ENCODE measurements around the gene SLC27A3.

Gene SLC27A3, protein sequence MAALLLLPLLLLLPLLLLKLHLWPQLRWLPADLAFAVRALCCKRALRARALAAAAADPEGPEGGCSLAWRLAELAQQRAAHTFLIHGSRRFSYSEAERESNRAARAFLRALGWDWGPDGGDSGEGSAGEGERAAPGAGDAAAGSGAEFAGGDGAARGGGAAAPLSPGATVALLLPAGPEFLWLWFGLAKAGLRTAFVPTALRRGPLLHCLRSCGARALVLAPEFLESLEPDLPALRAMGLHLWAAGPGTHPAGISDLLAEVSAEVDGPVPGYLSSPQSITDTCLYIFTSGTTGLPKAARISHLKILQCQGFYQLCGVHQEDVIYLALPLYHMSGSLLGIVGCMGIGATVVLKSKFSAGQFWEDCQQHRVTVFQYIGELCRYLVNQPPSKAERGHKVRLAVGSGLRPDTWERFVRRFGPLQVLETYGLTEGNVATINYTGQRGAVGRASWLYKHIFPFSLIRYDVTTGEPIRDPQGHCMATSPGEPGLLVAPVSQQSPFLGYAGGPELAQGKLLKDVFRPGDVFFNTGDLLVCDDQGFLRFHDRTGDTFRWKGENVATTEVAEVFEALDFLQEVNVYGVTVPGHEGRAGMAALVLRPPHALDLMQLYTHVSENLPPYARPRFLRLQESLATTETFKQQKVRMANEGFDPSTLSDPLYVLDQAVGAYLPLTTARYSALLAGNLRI

DNA sequence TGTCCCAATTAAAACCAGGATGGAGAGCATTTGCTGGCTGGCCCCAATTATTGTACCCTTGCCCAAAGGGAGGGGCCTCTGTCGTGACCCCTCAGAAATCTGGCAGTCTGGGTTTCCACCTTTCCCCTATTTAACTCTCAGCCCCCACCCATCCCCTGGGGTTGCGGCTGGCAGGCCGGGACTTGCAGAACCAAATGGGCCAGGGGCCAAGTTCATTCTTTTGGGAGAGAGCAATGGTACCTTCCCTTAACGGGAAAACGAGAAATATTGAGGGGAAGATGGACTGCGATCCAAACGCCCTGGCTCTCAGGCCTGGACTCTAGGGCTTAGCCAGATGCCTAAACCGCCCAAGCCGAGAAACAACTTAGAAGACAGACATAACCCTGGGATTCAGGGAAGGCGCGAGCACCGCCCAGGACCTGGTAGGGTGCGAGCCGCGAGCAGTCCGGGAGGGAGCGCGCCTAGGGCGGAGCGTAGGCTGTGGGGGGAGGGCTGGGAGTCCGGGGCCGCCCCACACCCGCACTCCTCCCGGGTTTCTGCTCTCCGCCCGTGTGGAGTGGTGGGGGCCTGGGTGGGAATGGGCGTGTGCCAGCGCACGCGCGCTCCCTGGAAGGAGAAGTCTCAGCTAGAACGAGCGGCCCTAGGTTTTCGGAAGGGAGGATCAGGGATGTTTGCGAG is at the start of gene SLC27A3:
SLC27A3 (plus strand) TSS at position 628 of the 678 bp plus-strand sequence. CDS start 91 bp downstream, outside the sequence.
- DNase-seq = peak; percentile 44 to 50

DNA sequence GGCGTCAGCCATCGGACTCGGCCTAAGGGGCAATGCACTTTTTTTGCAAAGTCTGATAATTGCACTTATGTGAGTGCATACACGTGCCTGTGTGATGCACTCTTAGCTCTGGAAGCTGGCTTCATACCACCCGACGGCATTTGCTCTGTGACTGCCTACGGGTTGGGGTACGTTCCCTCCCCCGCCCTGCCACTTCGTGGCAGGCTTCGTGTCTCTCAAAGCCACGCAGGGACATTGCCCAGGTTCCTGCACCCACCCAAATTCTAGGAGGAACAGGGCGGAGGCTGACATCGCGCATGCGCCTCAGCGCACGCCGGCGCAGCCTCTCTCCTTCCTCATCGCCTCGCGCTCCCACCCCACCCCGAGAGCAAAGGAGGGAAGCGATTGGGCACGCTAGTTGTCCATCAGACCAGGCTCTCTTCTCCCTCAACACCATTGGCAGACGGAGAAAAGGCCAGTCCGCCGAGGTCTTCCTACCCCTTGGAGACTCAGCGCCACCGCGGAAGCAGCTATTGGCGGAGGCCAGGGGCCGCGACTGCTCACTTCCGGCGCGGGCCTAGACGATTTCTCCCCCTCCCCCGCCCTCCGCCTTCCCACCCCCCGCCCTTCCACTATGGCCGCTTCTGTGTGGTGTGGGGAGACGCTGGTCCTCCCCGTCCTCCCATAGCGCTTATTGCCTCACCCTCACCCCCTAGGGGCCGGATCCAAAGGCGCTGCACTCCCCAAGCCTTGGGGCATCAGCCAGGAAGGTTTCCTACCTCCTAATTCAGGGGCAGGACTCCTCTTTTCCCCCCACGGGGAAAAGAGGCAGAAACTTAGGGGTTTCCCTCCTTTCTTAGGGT is 47.5 kb upstream of the SLC27A3 start, which contains the start of gene INTS3:
INTS3 (plus strand) TSS at position 588 of the 842 bp plus-strand sequence. CDS start 585 bp downstream, outside the sequence.
- peak; percentile 99 for DNase-seq

DNA sequence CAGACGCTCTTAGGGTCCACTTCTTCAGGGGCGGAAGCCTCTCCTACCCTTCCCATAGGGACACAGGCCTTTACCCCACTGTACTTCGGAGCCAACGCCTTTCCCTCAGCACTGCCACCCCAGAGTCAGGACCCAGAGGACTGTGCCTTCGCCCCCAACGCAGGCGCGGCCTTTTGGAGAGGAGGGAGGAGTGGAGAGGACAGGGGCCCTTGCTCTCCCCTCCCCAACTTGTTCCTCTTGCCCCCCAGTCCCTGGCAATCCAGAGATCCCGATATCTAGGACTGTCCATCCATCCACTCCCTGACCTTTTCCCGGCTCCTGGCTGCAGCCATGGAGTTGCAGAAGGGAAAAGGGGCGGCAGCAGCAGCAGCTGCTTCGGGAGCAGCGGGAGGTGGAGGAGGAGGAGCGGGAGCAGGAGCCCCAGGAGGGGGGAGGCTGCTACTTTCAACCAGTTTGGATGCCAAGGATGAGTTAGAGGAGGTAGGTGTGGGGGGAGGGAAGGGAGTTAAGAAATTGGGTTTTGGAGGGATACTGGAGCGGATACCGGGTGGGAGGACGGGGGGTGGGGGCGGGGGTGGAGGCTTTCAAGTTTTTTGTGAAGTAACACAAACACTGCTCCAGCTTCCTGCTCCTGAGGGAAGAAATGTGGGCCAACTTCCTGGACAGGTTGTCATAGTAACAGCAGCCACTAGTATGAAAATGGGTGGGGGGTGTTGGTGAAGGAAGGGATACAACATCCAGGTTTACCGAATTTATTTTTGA is 46.7 kb upstream of the SLC27A3 start:
- peak; percentile 29 to 37 for DNase-seq

DNA sequence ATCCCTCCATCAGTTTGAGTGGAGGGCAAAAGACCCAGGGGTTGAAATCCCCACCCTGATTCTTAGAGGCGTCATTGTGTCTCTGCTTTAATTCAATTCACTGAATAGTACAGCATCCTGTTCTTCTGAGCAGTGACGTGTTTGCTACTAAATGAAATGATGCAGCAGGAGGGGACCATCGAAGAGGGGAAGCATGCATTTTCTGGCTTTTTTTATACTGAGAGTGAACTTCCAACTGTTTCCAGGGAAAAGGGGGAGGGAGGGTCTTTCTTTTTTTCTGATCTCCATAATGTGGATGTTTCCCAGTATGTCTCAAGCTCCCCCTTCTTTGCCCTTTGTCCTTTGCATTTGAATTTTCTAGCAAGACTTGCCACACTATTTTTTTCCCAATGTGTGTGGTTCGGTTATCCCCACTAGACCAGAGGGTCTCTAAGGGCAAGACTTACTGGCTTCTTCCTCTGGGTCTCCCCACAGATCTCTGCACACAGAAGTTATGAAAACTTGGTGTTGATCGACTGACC is 44.7 kb upstream of the SLC27A3 start:
- no peak for DNase-seq

DNA sequence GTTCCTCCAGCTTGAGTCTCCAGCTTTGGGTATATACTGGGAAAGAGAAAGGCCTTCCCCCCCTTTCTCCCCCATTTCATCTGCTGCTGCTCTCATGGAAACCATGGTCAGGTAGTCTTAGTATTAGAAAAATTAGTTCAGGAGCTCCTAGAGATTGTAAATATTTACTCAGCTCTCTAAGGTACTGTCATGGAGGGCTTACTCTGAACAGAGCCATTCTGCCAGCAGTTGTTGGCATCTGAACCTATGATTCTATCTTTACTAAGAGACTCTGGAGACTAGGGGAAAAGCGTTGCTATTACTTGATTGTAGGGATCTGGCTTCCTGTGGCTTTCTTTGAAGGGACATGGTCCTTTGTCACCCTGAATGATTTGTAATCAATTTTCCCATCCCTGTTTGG is 41.2 kb upstream of the SLC27A3 start:
- DNase-seq = no peak

DNA sequence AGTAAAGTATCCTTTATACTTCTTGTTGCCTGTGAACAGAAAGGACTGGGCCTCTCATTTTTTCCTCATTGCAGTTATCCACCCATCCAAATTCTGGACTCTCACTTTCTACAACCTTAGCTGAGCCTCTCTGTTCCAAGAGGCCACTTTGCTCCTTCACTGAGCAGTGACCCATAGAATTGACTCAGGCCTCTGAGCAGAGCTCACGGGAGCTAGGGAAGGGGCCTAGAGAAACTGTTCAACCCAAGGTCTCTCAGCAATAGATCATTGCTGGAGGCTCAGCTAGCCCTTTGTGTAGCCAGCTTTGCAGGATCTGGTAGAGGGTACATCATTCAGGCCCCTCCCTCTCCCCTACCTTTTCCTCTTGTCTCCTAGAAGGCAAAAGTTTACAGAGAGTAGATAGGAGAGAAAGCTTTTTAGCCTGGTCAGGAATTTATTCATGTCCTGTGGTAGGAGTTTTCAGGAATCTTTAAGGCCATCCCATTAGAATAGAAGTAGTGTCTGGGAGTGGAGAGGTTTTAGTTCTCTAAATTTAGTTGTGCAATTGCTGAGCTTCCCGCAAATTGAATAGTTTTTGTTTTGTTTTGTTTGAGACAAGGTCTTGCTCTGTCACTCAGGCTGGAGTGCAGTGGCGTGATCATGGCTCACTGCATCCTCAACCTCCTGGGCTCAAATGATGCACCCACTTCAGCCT is 40.7 kb upstream of the SLC27A3 start:
- no peak for DNase-seq

DNA sequence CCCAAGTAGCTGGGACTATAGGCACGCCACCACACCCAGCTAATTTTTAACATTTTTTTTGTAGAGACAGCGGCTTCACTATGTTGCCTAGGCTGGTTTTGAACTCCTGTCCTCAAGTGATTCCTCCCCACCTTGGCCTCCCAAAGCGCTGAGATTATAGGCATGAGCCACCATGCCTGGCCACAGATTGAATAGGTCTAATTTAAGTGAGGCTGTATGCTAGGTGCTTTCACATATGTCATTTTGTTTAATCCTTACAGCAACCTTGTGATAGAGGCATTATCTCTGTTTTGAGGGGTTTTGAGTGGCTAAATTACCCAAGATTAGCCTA is 40.2 kb upstream of the SLC27A3 start:
- DNase-seq = no peak

DNA sequence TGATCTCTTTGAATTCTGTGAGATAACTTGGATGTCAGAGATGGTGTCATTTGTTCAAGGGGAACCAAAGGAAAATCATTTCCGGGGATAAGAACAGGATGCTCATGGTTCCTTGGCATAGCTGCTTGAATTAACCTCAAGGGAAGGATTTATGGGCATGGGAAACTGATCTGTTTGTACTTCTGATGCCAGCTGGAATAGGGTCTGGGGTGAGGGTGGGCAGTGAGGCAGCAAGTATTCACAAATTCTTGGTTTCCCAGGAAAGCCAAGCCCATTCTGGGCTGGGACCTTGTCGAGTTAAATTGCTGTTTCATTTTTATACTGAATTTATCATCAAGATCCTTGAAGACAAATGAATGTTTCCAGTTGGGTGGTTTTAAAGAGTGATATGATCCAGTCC is 33.2 kb upstream of the SLC27A3 start:
- no peak for DNase-seq

DNA sequence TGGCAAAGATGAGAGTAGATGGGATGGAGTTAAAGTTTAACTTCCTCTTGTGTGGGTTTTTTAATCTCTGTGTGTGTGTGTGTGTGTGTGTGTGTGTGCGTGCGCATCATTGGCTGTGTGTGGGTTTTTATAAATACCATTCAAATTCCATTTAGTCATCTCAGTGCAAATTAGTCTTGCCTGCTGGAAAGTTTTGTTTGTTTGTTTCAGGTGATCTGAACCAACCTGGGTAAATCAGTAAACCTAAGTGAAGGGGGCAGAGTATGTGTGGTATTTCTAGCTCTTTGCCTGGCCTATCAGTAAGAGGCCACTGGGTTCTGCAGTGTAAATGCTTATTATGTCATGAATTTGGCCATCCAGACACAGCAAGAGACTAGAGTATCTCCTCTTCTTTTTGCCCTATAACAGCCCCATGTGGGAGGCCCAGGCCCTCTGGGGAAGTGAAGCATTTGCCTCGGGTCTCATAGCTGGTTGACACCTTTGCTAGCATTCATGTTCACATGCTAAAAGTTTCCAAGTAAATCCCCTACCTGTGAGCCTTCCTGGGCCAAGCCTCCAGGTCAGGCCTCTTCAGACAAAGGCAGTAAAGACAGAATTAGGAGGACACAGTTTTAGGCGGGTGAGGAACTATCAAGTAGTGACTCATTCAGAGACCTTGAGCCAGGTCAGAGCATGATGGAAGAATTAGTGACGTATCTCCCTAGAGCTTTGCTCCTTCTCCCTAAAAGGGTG is 32.6 kb upstream of the SLC27A3 start:
- DNase-seq = no peak

DNA sequence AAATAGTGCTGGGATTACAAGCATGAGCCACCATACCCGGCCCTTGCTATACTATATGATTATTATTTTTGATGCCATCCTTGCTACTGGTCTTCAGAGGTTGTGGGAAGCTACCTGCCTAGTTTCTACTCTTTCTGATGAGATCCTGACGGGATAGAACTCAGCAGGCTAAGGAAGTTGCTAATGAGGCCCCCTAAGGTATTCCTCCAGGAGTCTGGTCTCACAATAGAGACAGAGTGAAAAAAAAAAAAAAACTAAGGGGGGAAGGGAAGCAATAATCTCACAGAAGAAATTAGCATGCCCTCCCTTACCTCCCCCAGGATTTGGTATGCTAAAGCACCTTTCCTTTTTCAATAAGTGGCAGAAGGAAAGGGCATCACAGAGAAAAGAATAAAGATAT is 29.8 kb upstream of the SLC27A3 start:
- no peak for DNase-seq

DNA sequence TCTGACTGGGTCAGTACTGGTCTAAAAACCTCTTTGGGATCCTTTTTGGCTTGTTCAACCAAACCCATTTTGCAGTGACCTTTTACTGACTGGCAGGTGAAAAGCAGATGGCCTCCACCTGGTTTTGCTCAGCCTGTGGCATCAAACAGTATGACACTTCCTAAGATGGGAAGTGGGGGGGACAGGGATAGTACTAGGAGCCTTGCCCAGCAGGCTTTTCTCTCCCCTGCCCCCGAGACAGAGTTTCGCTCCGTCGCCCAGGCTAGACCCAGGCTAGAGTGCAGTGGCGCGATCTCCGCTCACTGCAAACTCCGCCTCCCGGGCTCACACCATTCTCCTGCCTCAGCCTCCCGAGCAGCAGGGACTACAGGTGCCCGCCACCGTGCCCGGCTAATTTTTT is 29.0 kb upstream of the SLC27A3 start:
- DNase-seq = no peak

DNA sequence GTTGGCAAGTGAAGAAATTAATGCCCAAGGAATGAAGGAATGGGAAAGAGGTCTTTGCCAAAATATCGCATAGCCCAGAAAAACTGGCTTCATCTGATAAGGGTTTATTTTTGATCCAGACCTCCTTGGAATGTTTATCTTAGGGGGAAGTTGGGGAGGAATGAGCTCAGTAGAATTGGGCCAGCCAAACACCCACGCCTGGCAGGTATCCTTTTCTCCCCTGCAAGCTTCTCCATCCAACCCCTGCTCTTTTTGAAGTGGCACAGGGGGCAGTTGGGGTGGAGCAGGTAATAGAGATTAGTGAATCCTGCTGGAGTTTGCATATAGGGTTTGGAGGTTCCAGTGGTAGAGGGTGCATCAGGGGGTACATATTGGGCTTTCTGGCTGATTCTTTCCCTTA is 26.3 kb upstream of the SLC27A3 start:
- no peak for DNase-seq

DNA sequence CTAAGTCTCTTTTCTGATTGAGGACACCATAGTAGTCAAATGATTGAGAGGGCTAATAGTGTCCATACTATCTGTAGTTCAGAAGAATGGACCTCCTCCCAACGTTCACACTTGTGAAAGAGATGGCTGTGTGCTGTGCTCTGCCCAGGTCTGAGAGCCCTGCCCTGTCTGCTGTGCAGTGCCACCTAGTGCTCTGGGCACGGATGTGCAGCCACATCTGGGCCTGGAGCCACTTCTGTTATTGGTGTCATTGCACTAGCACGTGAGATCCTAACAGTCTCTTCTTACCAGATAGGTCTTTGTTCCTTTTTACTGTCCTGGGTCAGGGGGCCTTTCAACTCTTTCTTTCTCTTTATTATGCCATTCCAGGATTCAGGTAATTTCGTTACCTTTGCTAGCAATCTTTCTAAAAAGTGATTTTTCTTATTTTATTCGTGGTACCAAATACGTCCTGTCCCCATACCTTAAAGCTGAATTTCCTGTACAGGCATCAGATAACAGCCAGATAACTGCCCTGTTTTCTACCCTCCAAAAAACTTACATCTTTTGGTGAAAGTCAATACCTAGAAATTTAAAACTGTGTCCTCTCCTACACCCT is 25.7 kb upstream of the SLC27A3 start:
- peak; percentile 79 to 85 for DNase-seq

DNA sequence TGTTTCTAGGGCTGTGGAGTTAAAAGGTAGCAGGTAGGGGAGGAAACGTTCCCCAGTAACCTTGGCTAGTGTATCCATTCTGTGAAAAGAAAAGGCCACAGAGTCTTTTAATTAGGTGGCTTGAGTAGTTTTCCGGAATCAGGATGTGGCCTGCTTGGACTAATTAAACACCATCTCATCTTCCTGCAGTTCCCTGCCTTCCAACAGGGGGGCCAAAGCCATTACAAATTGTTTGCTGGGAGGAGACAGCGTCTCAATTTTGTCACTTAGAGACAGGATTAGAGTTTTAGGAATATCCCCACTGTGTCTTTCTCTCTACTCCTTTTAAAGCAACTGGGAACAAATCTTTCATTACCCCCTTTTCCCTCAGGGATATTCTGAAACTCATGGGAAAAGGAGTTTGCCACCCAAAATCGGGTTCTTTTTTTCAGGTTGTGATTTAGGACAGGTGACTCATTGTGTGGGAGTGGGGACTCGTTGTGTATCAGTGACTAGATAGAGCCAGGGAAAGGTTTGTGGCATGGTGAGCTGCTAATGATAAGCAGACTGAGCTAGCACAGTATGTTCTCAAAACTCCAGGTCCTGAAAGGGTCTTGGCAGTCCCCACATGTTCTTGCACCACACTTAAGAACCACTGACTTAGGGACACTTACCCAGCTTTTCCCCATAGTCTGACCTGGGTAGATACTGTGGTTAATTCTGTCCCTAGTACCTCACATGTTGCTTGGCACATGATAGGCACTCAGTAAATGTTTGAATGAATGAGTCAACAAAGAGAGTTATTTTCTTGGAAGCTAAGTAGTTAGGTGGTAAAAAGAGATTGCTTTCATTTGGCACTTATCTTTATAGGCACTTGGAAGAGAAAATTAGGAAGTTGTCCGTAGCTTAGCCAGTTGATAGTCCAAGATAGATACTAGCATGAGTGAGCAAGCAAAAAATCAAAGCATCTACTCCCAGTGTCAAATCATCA is 24.9 kb upstream of the SLC27A3 start:
- DNase-seq = no peak

DNA sequence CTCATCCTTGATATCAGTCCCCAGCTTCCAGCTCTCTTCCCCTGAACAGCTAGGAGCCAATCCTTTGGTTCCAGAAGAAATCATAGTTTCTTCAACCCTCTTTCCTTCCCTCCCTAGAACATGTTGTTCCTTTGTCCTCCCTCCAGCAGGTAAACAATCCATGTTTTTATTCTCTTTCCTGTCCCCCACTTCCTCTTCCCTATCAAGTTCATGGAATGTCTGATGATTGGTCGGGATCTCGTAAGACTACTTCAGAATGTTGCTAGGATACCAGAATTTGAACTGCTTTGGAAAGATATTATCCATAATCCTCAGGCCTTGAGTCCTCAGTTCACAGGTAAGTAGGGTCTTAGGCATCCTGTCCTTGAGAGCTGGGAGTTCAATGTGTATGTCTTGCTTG is 23.1 kb upstream of the SLC27A3 start:
- DNase-seq = no peak

DNA sequence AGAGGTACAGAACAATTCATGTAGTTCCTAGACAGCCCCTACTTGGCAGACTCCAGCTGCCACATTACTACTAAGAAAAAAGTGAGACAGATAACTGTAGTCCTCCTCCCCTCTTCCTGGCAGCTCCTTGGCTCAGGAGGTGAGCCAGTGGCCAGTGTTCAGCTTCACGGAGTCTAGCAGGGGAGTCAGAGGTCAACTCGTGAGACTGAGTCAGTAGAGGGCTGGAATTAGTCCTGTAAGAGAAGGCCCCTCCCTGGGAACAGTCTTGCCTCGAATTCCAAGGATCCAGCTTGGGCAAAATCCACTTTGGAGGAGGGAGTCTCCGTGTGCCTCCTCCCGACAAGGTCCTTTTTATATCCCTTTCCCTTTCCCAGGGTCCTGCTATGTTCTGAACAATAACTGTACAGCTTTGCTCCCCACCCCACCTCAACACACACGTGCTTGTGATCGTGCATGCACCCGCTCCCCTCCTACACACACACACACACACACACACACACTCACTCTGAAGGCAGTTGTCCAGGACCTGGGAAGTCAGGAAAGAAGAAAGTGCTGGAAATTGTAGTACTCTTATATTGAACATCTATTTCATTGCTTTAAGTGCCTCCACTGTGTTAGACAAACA is 22.5 kb upstream of the SLC27A3 start:
- no peak for DNase-seq

DNA sequence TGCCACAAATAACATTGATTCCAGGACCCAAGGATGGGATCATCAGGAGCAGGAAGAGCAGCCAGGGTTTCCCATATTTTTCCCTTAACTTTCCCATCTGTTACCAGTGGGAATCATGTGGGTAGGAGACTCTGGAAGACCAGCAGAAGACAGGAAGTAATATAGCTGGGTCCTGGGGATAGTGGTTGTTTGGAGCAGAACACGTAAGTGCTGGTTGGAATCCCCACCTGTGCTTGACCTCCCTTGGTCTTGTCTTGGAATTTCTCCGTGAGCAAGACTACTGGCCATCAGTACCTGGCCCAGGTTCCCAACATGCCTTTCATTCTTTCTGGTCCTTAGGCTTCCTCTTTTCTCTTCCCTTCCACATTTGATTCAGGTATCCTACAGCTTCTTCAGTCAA is 20.9 kb upstream of the SLC27A3 start:
- no peak for DNase-seq

DNA sequence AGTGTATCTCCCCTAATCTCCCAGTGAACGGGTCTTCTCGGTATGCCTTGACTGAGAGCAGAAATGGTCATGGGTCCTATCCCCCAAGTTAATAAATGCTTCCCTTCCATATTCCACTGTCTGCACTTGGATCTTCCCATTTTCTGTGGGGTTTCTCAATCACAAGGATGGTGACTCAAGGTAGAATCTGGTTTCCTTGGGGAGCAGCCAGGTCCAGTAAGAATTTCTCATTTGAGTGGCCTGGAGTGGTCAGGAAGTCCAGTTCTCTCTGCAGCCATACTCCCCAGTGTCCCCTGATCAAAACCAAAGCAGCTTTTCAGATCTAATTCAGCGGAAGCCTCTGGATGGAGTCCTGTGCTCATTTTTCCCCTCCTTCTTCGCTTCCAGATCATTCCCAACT is 14.8 kb upstream of the SLC27A3 start:
- no peak for DNase-seq

Data from activated CD4-positive, alpha-beta T cell treated with anti-CD3 and anti-CD28 coated beads, Interleukin-2, amount 50 U/mL, for 48 hours (primary cell).